ENCODE measurements around the gene SPIB.

- TF ChIP-seq RARB (CRISPR knock-in tag; IDR thresholded peaks at IDR 0.05) (no peak), ZNF565 (CRISPR knock-in tag; conservative IDR thresholded peaks at IDR 0.05; ENCODE audit: low read depth) (no peak), POU6F1 (CRISPR knock-in tag; IDR thresholded peaks at IDR 0.05; ENCODE audit: borderline replicate concordance, low read depth) (no peak), PATZ1 (CRISPR knock-in tag; IDR thresholded peaks at IDR 0.05; ENCODE audit: borderline replicate concordance) (no peak), CREB5 (CRISPR knock-in tag; IDR thresholded peaks at IDR 0.05; ENCODE audit: low read depth) (no peak), BACH2 (CRISPR knock-in tag; IDR thresholded peaks at IDR 0.05; ENCODE audit: borderline replicate concordance) (no peak), PPARA (CRISPR knock-in tag; IDR thresholded peaks at IDR 0.05; ENCODE audit: borderline replicate concordance) (no peak), ZC3H10 (CRISPR knock-in tag; IDR thresholded peaks at IDR 0.05) (no peak), CSDC2 (CRISPR knock-in tag; IDR thresholded peaks at IDR 0.05) (no peak)
Observed at GRCh38 chr19:50475101-50475568, 56.4 kb downstream of the SPIB start.
